ENCODE results near the gene COQ3. TPM values are rescaled to one million over a fixed set of nuclear protein-coding genes. Genes with fewer than 3 reads are reported as not detected.

COQ3 gene
- total RNA-seq, 1 donor from 2014 or later, result 5.0 TPM

GRCh38 chr6:99415446-99415845 lies 21.5 kb upstream of the COQ3 start:
- Mint-ChIP-seq H3K9me3 (ENCODE audit: unreplicated experiment) (no peaks in the 10 kb centered on the region), H3K4me3 (ENCODE audit: unreplicated experiment) (no peak overlapping the region), H3K4me1 (ENCODE audit: low read depth, unreplicated experiment) (peaks cover 18% of the 10 kb centered on the region), H3K27ac (ENCODE audit: unreplicated experiment) (no peak overlapping the region), H3K36me3 (ENCODE audit: low read depth, unreplicated experiment) (no peaks in the 10 kb centered on the region), H3K27me3 (ENCODE audit: low read depth, unreplicated experiment) (no peaks in the 10 kb centered on the region)
- H3K4me2 ChIP-seq (ENCODE audit: low read length), result no peak overlapping the region
- no peak for FAIRE-seq
- H3K27me3 ChIP-seq (ENCODE audit: insufficient read depth, low read length), result no peaks in the 10 kb centered on the region
- H3K79me2 ChIP-seq (ENCODE audit: insufficient read depth, low read length), result peaks cover 100% of the 10 kb centered on the region
- no peak overlapping the region for H3K27ac ChIP-seq (ENCODE audit: low read depth, low read length)
- no peak overlapping the region for H2AFZ ChIP-seq (ENCODE audit: low read depth, low read length)
- no peak for DNase-seq (ENCODE audit: low read depth)
- TF ChIP-seq CTCF (IDR thresholded peaks at IDR 0.05; ENCODE audit: insufficient read depth, low read depth, low read length) (no peak), EZH2 (IDR thresholded peaks at IDR 0.05; ENCODE audit: insufficient read depth, low read length) (no peak)
- peaks cover 15% of the 10 kb centered on the region for H3K36me3 ChIP-seq (ENCODE audit: insufficient read depth, low read length)
- peaks cover 76% of the 10 kb centered on the region for H4K20me1 ChIP-seq (ENCODE audit: insufficient read depth, low read length)
- H3K4me3 ChIP-seq (ENCODE audit: insufficient read depth, low read depth, low read length), result no peak overlapping the region
- H3K4me1 ChIP-seq (ENCODE audit: insufficient read depth, low read length), result no peaks in the 10 kb centered on the region
- no peaks in the 10 kb centered on the region for H3K9me3 ChIP-seq (ENCODE audit: insufficient read depth, low read depth, low read length)
- H3K9ac ChIP-seq (ENCODE audit: low read length), result no peak overlapping the region

DNA sequence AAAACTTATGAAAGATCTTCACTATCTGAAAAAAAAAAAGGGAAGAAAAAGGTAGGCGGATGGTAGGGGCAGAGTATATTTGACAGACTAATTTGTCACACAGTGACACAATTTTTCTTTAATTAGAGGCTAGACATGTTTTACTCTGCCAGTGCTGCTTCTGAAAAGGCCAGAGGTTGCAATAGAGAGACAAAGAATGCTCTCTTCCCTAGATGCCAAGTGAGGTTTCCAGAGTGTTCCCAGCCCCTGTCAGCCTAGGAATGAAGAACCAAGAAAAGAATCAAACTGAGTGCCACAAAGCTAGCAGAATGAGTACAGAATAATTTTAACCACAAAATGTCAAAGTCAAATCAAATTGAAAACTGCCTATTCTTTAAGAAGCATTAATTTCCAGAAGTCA lies 18.1 kb upstream of the COQ3 start:
- no peak overlapping the region for H3K9ac ChIP-seq (ENCODE audit: low read length)
- no peaks in the 10 kb centered on the region for H3K27me3 ChIP-seq (ENCODE audit: insufficient read depth, low read length)
- peaks cover 74% of the 10 kb centered on the region for H3K79me2 ChIP-seq (ENCODE audit: insufficient read depth, low read length)
- no peaks in the 10 kb centered on the region for H3K4me1 ChIP-seq (ENCODE audit: insufficient read depth, low read length)
- TF ChIP-seq EZH2 (IDR thresholded peaks at IDR 0.05; ENCODE audit: insufficient read depth, low read length), result no peak
- peaks cover 38% of the 10 kb centered on the region for H3K36me3 ChIP-seq (ENCODE audit: insufficient read depth, low read length)
- no peak overlapping the region for H3K4me2 ChIP-seq (ENCODE audit: low read length)
- H2AFZ ChIP-seq (ENCODE audit: low read depth, low read length), result no peak overlapping the region
- no peaks in the 10 kb centered on the region for H3K9me3 Mint-ChIP-seq (ENCODE audit: unreplicated experiment)
- H3K9me3 ChIP-seq (ENCODE audit: insufficient read depth, low read depth, low read length), result no peaks in the 10 kb centered on the region
- H3K4me1 Mint-ChIP-seq (ENCODE audit: low read depth, unreplicated experiment), result peaks cover 18% of the 10 kb centered on the region
- H3K36me3 Mint-ChIP-seq (ENCODE audit: low read depth, unreplicated experiment), result no peaks in the 10 kb centered on the region
- DNase-seq (ENCODE audit: low read depth), result no peak
- no peak overlapping the region for H3K4me3 ChIP-seq (ENCODE audit: insufficient read depth, low read depth, low read length)
- H3K27me3 Mint-ChIP-seq (ENCODE audit: low read depth, unreplicated experiment), result no peaks in the 10 kb centered on the region
- no peak overlapping the region for H3K4me3 Mint-ChIP-seq (ENCODE audit: unreplicated experiment)
- H3K27ac Mint-ChIP-seq (ENCODE audit: unreplicated experiment), result peak overlapping the region; percentile 10
- no peak overlapping the region for H3K27ac ChIP-seq (ENCODE audit: low read depth, low read length)
- peaks cover 50% of the 10 kb centered on the region for H4K20me1 ChIP-seq (ENCODE audit: insufficient read depth, low read length)
- no peak for FAIRE-seq

GRCh38 chr6:99409672-99410071 lies 15.7 kb upstream of the COQ3 start:
- Histone ChIP-seq H3K4me3 (ENCODE audit: insufficient read depth, low read depth, low read length) (no peak overlapping the region), H3K27ac (ENCODE audit: low read depth, low read length) (no peak overlapping the region), H3K4me2 (ENCODE audit: low read length) (no peak overlapping the region), H3K79me2 (ENCODE audit: insufficient read depth, low read length) (peaks cover 50% of the 10 kb centered on the region), H4K20me1 (ENCODE audit: insufficient read depth, low read length) (peaks cover 30% of the 10 kb centered on the region), H3K9me3 (ENCODE audit: insufficient read depth, low read depth, low read length) (no peaks in the 10 kb centered on the region), H3K27me3 (ENCODE audit: insufficient read depth, low read length) (no peaks in the 10 kb centered on the region), H3K4me1 (ENCODE audit: insufficient read depth, low read length) (no peaks in the 10 kb centered on the region), H3K9ac (ENCODE audit: low read length) (no peak overlapping the region), H3K36me3 (ENCODE audit: insufficient read depth, low read length) (peaks cover 54% of the 10 kb centered on the region), H2AFZ (ENCODE audit: low read depth, low read length) (no peak overlapping the region)
- DNase-seq (ENCODE audit: low read depth), result no peak
- Mint-ChIP-seq H3K27me3 (ENCODE audit: low read depth, unreplicated experiment) (no peaks in the 10 kb centered on the region), H3K27ac (ENCODE audit: unreplicated experiment) (no peak overlapping the region), H3K9me3 (ENCODE audit: unreplicated experiment) (no peaks in the 10 kb centered on the region), H3K4me1 (ENCODE audit: low read depth, unreplicated experiment) (peaks cover 9% of the 10 kb centered on the region), H3K4me3 (ENCODE audit: unreplicated experiment) (no peak overlapping the region), H3K36me3 (ENCODE audit: low read depth, unreplicated experiment) (no peaks in the 10 kb centered on the region)
- no peak for FAIRE-seq
- TF ChIP-seq CTCF (IDR thresholded peaks at IDR 0.05; ENCODE audit: insufficient read depth, low read depth, low read length), result no peak
- no peak for TF ChIP-seq EZH2 (IDR thresholded peaks at IDR 0.05; ENCODE audit: insufficient read depth, low read length)

All from astrocyte (in vitro differentiated cells and primary cell).